HG03378 (cell line): Measurements from ENCODE around the gene PLEKHG7.
A peak's percentile ranks its signal among the peaks of the same experiment; 100 is the strongest.

Experiments used
- ATAC-seq: cut with Tn5 transposase; IDR thresholded peaks from one replicate; pipeline ENCODE4 v1.9.1; 2021; ENCODE audit warnings: mild to moderate bottlenecking, moderate library complexity; ENCODE audit not compliant: unreplicated experiment

PLEKHG7 gene

GRCh38 chr12:92794814-92795213, 92.0 kb downstream of the PLEKHG7 start:
- ATAC-seq = no peak

GRCh38 chr12:92796650-92797049, 93.9 kb downstream of the PLEKHG7 start:
- no peak for ATAC-seq

- no peak for ATAC-seq
These were observed 100.1 kb downstream of the PLEKHG7 start for GRCh38 chr12:92802906-92803305.

GRCh38 chr12:92803903-92804302, 101.1 kb downstream of the PLEKHG7 start:
- ATAC-seq = no peak

GRCh38 chr12:92810370-92810769, 107.6 kb downstream of the PLEKHG7 start:
- peak; percentile 95 for ATAC-seq

- ATAC-seq = no peak
These were observed 111.8 kb downstream of the PLEKHG7 start for GRCh38 chr12:92814584-92814983.

DNA sequence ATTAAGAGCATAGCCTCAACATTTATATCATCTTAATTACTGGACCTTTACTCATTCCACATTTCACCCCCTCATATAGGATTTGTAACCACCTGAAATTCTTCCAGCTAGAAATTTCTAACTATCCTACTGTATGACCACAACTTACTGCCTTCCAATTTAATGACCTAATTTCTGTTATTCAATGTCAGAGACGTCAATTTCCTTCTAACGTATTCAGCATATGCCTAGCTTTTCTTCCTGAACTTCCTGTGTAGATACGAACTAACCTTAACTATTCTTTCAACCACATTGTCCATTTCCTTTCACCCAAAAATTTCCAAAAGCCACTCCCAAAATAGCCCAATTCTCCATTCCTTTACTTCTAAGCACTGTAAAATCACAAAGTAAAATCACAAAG, 118.4 kb downstream of the PLEKHG7 start:
- no peak for ATAC-seq
